Choroid plexus epithelial cell (primary cell): ENCODE measurements around the gene CYP46A1.

Experiments used
- DNase-seq: peaks from one replicate; pipeline ENCODE4 v3.0.0-alpha.2; 2010; ENCODE audit warnings: low read depth
- H3K4me3 ChIP-seq: 2 replicates; pipeline ENCODE4 v1.5.1; 2011; ENCODE audit warnings: low read depth, mild to moderate bottlenecking, control low read depth, low read length, moderate library complexity
- CTCF ChIP-seq: conservative IDR thresholded peaks from 2 replicates; pipeline ENCODE4 v1.5.1; 2011; ENCODE audit warnings: low read depth, mild to moderate bottlenecking, control low read depth, inconsistent platforms, low read length, moderate library complexity

The CYP46A1 gene

GRCh38 chr14:99730876-99731546, 46.9 kb downstream of the CYP46A1 start:
- TF ChIP-seq CTCF: no peak
- no peak for DNase-seq
- no peak overlapping the region for H3K4me3 ChIP-seq

- no peak for DNase-seq
- TF ChIP-seq CTCF: no peak
- H3K4me3 ChIP-seq: no peak overlapping the region
Measured at GRCh38 chr14:99731547-99732435, 47.7 kb downstream of the CYP46A1 start.

- TF ChIP-seq CTCF: no peak
- DNase-seq: no peak
- H3K4me3 ChIP-seq: no peak overlapping the region
Measured at GRCh38 chr14:99732436-99733210, 48.5 kb downstream of the CYP46A1 start.

- DNase-seq: no peak
- no peak overlapping the region for H3K4me3 ChIP-seq
- no peak for TF ChIP-seq CTCF
Measured at GRCh38 chr14:99733211-99733539, 49.1 kb downstream of the CYP46A1 start.

- no peak overlapping the region for H3K4me3 ChIP-seq
- no peak for DNase-seq
- TF ChIP-seq CTCF: no peak
Measured at GRCh38 chr14:99733540-99734405, 49.7 kb downstream of the CYP46A1 start.

- no peak overlapping the region for H3K4me3 ChIP-seq
- no peak for DNase-seq
- no peak for TF ChIP-seq CTCF
Measured at GRCh38 chr14:99734406-99735051, 50.4 kb downstream of the CYP46A1 start.
